Subcutaneous adipose tissue (tissue), 4 donors: ENCODE data around the gene CRACR2A. TPM values are rescaled to one million over a fixed set of nuclear protein-coding genes. Genes with fewer than 3 reads are reported as not detected.

ENCODE experiments used
- CTCF ChIP-seq: fragments of 450-650 bp; IDR thresholded peaks from one replicate; pipeline ENCODE4 v1.5.1; 2016; ENCODE audit warnings: low read depth, mild to moderate bottlenecking, control low read depth, antibody characterized with exemption, moderate library complexity
- total RNA-seq, 4 donors: library from RNA; depleted of rRNA; stranded (reverse); fragments of >200 nt; gene quantifications; one replicate each; pipeline ENCODE4 v1.1.0, GENCODE V29; 2016

CRACR2A gene
- total RNA-seq, 4 donors from 2014 or later = 3.8 to 6.8 (median 6.2) TPM

- TF ChIP-seq CTCF = no peak
These were observed 155.2 kb downstream of the CRACR2A start for GRCh38 chr12:3597526-3598210.

GRCh38 chr12:3596703-3597415 is 156.1 kb downstream of the CRACR2A start:
- TF ChIP-seq CTCF = no peak

- TF ChIP-seq CTCF = no peak
These were observed 157.2 kb downstream of the CRACR2A start for GRCh38 chr12:3595721-3596120.

GRCh38 chr12:3594966-3595365 is 157.9 kb downstream of the CRACR2A start:
- no peak for TF ChIP-seq CTCF

GRCh38 chr12:3593906-3594483 is 158.9 kb downstream of the CRACR2A start:
- TF ChIP-seq CTCF = no peak

GRCh38 chr12:3592856-3593625 is 159.9 kb downstream of the CRACR2A start:
- no peak for TF ChIP-seq CTCF

- TF ChIP-seq CTCF = no peak
These were observed 163.2 kb downstream of the CRACR2A start for GRCh38 chr12:3589745-3590144.
